NT2/D1 (cell line): ENCODE results near the gene CAMK2B.

Source experiments
- SUZ12 ChIP-seq: IDR thresholded peaks from 2 replicates; pipeline ENCODE4 v1.6.1; 2011; ENCODE audit not compliant: insufficient read length, insufficient read depth; ENCODE audit errors: extremely low read depth
- YY1 ChIP-seq: IDR thresholded peaks from 2 replicates; pipeline ENCODE4 v1.6.1; 2011; ENCODE audit not compliant: insufficient read length, insufficient read depth
- ZNF274 ChIP-seq: IDR thresholded peaks from 2 replicates; pipeline ENCODE4 v1.6.1; 2011; ENCODE audit warnings: mild to moderate bottlenecking, low read depth, low read length

GRCh38 chr7:44221231-44221791 lies 104.1 kb downstream of the CAMK2B start:
- TF ChIP-seq YY1 (no peak), ZNF274 (no peak), SUZ12 (no peak)
